SK-N-SH treated with all-trans-retinoic acid at 6 μM for 48 hours (cell line): ENCODE results near the gene BTBD17.

Experiments used
- ARNTL ChIP-seq: fragments of 450-650 bp; formaldehyde crosslinking; IDR thresholded peaks from 2 replicates; pipeline ENCODE4 v1.5.0; 2020; ENCODE audit warnings: low read depth, mild to moderate bottlenecking, moderate library complexity, borderline replicate concordance
- ISL1 ChIP-seq: fragments of 250-450 bp; sonication (Bioruptor Pico); IDR thresholded peaks from 2 replicates; pipeline ENCODE4 v2.1.2; 2022; ENCODE audit warnings: mild to moderate bottlenecking, moderate library complexity
- RARB ChIP-seq: fragments of 250-450 bp; sonication (Bioruptor Pico); IDR thresholded peaks from 2 replicates; pipeline ENCODE4 v1.8.0; 2021; ENCODE audit warnings: mild to moderate bottlenecking, moderate library complexity
- SNAI2 ChIP-seq: fragments of 250-450 bp; sonication (Bioruptor Pico); IDR thresholded peaks from 2 replicates; pipeline ENCODE4 v1.5.0; 2020; ENCODE audit warnings: mild to moderate bottlenecking, moderate library complexity
- ZC3H10 ChIP-seq: fragments of 250-450 bp; sonication (Bioruptor Pico); IDR thresholded peaks from 2 replicates; pipeline ENCODE4 v1.5.1; 2021; ENCODE audit warnings: mild to moderate bottlenecking, moderate library complexity
- ZFP3 ChIP-seq: fragments of 250-450 bp; sonication (Bioruptor Pico); IDR thresholded peaks from 2 replicates; pipeline ENCODE4 v1.5.0; 2020; ENCODE audit warnings: mild to moderate bottlenecking, moderate library complexity
- ZFP30 ChIP-seq: fragments of 450-650 bp; formaldehyde crosslinking; IDR thresholded peaks from 2 replicates; pipeline ENCODE4 v1.5.0; 2022; ENCODE audit warnings: mild to moderate bottlenecking, moderate library complexity
- TF ChIP-seq, protein P1 (sequence below): fragments of 250-450 bp; sonication (Bioruptor Pico); IDR thresholded peaks from 2 replicates; pipeline ENCODE4 v1.8.0; 2020; ENCODE audit warnings: mild to moderate bottlenecking, moderate library complexity, borderline replicate concordance
- TF ChIP-seq, protein P2 (sequence below): fragments of 250-450 bp; sonication (Bioruptor Pico); IDR thresholded peaks from 2 replicates; pipeline ENCODE4 v1.5.1; 2021; ENCODE audit warnings: mild to moderate bottlenecking, moderate library complexity
- TF ChIP-seq, protein P3 (sequence below): fragments of 250-450 bp; sonication (Bioruptor Pico); IDR thresholded peaks from 2 replicates; pipeline ENCODE4 v1.5.1; 2020; ENCODE audit warnings: low read depth, mild to moderate bottlenecking, moderate library complexity

GRCh38 chr17:74404218-74404617 is 42.5 kb upstream of the BTBD17 start:
- TF ChIP-seq RARB (CRISPR knock-in tag): no peak
- no peak for TF ChIP-seq ARNTL (CRISPR knock-in tag)
- TF ChIP-seq ZC3H10 (CRISPR knock-in tag): no peak
- TF ChIP-seq, protein P1, sequence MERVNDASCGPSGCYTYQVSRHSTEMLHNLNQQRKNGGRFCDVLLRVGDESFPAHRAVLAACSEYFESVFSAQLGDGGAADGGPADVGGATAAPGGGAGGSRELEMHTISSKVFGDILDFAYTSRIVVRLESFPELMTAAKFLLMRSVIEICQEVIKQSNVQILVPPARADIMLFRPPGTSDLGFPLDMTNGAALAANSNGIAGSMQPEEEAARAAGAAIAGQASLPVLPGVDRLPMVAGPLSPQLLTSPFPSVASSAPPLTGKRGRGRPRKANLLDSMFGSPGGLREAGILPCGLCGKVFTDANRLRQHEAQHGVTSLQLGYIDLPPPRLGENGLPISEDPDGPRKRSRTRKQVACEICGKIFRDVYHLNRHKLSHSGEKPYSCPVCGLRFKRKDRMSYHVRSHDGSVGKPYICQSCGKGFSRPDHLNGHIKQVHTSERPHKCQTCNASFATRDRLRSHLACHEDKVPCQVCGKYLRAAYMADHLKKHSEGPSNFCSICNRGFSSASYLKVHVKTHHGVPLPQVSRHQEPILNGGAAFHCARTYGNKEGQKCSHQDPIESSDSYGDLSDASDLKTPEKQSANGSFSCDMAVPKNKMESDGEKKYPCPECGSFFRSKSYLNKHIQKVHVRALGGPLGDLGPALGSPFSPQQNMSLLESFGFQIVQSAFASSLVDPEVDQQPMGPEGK (CRISPR knock-in tag): no peak
- TF ChIP-seq, protein P2, sequence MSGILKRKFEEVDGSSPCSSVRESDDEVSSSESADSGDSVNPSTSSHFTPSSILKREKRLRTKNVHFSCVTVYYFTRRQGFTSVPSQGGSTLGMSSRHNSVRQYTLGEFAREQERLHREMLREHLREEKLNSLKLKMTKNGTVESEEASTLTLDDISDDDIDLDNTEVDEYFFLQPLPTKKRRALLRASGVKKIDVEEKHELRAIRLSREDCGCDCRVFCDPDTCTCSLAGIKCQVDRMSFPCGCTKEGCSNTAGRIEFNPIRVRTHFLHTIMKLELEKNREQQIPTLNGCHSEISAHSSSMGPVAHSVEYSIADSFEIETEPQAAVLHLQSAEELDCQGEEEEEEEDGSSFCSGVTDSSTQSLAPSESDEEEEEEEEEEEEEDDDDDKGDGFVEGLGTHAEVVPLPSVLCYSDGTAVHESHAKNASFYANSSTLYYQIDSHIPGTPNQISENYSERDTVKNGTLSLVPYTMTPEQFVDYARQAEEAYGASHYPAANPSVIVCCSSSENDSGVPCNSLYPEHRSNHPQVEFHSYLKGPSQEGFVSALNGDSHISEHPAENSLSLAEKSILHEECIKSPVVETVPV (CRISPR knock-in tag): no peak
- TF ChIP-seq, protein P3, sequence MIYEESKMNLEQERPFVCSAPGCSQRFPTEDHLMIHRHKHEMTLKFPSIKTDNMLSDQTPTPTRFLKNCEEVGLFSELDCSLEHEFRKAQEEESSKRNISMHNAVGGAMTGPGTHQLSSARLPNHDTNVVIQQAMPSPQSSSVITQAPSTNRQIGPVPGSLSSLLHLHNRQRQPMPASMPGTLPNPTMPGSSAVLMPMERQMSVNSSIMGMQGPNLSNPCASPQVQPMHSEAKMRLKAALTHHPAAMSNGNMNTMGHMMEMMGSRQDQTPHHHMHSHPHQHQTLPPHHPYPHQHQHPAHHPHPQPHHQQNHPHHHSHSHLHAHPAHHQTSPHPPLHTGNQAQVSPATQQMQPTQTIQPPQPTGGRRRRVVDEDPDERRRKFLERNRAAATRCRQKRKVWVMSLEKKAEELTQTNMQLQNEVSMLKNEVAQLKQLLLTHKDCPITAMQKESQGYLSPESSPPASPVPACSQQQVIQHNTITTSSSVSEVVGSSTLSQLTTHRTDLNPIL (CRISPR knock-in tag): no peak
- no peak for TF ChIP-seq SNAI2 (CRISPR knock-in tag)
- no peak for TF ChIP-seq ISL1 (CRISPR knock-in tag)
- no peak for TF ChIP-seq ZFP30 (CRISPR knock-in tag)
- TF ChIP-seq ZFP3 (CRISPR knock-in tag): no peak
